Stimulated activated memory B cell treated with anti-CD40 and anti-IgM and Interleukin-4, amounts not matched to agents 10 μg/mL and 1 μg/mL and 100 μg/mL, for 72 hours (primary cell): ENCODE data around the gene AFDN.

ENCODE experiments used
- ATAC-seq: fragments of 150-1000 bp; cut with Tn5 transposase; 2 replicates; pipeline ENCODE4 v1.10.0; 2021
- H3K27ac Mint-ChIP-seq: one replicate; pipeline ENCODE4 v1.8.0; 2022; ENCODE audit warnings: mild to moderate bottlenecking, mixed read lengths
- H3K27me3 Mint-ChIP-seq: one replicate; pipeline ENCODE4 v1.8.0; 2022; ENCODE audit warnings: mixed read lengths
- H3K36me3 Mint-ChIP-seq: one replicate; pipeline ENCODE4 v1.8.0; 2022; ENCODE audit warnings: mixed read lengths
- H3K4me1 Mint-ChIP-seq: one replicate; pipeline ENCODE4 v1.8.0; 2022; ENCODE audit warnings: mixed read lengths
- H3K4me3 Mint-ChIP-seq: one replicate; pipeline ENCODE4 v1.8.0; 2022; ENCODE audit warnings: mild to moderate bottlenecking, moderate library complexity, mixed read lengths
- H3K9me3 Mint-ChIP-seq: one replicate; pipeline ENCODE4 v1.8.0; 2022; ENCODE audit warnings: mixed read lengths

The AFDN gene

DNA sequence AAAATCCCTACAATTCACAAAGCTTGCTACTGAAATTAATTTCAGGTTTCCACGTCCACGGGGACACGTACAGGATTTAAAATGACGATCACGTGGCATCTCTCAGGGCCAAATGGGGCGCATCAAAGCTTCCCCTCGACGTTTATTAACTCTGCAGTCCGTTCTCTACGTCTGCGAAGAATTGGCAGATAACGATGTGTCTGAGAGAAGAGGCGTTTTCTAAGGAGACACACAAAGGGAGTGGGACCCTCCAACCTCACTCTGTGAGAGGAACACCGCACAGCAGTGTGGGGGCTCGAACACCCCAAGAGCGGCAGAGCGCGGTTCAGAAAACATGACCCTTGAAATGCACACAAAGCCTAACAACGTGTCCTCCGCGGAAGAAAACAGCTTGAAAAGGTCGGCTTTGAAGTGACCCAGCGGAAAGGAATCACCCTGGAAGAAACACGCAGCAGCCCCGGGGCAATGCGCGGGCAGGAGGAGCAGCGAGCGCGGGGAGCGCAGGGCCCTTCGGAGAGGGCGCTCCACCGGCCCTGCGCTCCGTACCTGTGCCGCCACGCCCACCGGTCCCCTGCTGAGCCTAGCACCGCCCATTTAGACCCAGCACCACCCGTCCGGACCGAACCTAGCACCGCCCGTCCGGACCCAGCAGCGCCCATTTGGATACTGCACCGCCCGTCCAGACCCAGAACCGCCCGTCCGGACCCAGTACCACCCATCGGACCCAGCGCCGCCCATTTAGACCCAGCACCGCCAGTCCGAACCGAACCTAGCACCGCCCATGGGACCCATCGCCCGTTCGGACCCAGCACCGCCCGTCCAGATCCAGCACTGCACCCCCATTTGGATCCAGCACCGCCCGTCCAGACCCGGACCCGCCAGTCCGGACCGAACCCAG, 1.1 kb upstream of the AFDN start:
- Mint-ChIP-seq H3K27ac (peak overlapping the region; percentile 79), H3K27me3 (peaks cover 14% of the 10 kb centered on the region), H3K9me3 (no peaks in the 10 kb centered on the region), H3K36me3 (no peaks in the 10 kb centered on the region), H3K4me1 (peaks cover 31% of the 10 kb centered on the region), H3K4me3 (peak overlapping the region; percentile 89)
- peak; percentile 47 for ATAC-seq

DNA sequence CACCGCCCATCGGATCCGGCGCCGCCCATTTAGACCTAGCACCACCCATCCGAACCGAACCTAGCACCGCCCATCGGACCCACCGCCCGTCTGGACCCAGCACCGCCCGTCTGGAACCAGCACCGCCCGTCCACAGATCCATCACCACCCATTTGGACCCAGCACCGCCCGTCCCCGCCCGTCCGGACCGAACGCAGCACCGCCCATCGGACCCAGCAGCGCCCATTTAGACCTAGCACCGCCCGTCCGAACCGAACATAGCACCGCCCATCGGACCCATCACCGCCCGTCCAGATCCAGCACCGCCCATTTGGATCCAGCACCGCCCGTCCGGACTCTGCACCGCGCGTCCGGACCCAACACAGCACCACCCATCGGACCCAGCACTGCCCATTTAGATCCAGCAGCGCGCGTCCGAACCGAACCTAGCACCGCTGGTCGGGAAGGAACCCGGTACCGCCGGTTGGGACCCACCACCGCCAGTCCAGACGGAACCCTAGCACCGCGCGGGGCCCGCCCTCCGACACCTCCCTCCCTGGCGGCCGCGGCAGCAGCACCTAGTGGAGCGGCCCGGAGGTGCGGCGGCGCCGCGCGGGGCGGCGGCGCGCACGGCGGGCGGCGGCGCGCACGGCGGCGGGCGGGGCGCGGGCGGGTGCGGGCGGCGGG, 348 bp upstream of the AFDN start:
- peak; percentile 92 for ATAC-seq
- Mint-ChIP-seq H3K27ac (peak overlapping the region; percentile 79), H3K36me3 (no peaks in the 10 kb centered on the region), H3K4me1 (peaks cover 39% of the 10 kb centered on the region), H3K27me3 (peaks cover 14% of the 10 kb centered on the region), H3K4me3 (peak overlapping the region; percentile 89), H3K9me3 (no peaks in the 10 kb centered on the region)

DNA sequence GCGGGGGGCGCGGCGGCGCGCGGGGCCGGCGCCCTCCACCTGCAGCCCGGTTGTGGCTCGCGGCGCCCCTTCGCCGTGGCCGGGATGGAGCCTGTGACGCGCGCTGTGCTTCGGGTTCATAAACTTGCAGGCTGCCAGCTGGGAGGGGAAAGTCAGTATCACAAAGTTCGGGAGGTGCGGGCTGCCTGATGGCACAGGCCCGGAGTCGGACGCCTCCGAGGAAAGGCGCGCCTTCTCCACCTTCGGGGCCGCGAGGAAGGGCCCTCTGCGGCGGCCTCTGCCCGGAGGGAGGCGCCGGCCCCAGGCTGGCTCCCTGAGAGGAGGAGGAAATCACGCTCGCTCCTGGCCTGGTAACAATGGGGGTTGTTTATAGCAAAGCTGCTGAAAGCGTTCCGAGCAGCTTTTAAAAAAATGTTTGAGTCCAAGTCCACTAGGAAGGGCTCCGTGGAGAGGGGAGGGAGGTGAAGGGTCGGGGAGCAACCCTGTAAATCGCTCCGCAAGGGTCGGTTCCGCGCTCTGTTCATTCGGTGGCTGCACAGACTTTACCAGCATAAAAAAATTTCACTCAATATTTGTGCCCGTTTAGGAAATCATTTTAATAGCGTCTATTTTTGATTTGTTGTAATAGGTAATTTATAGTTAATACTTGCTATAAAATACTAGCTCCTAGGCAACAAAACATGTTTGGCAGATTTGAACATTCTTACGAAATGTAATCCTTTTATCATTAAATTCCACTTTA, 1.0 kb downstream of the AFDN start:
- peak overlapping the region; percentile 75 for H3K27ac Mint-ChIP-seq
- H3K4me3 Mint-ChIP-seq, result peak overlapping the region; percentile 87
- H3K4me1 Mint-ChIP-seq, result peaks cover 50% of the 10 kb centered on the region
- ATAC-seq, result peak; percentile 44
- H3K9me3 Mint-ChIP-seq, result no peaks in the 10 kb centered on the region
- H3K27me3 Mint-ChIP-seq, result peaks cover 14% of the 10 kb centered on the region
- H3K36me3 Mint-ChIP-seq, result no peaks in the 10 kb centered on the region

DNA sequence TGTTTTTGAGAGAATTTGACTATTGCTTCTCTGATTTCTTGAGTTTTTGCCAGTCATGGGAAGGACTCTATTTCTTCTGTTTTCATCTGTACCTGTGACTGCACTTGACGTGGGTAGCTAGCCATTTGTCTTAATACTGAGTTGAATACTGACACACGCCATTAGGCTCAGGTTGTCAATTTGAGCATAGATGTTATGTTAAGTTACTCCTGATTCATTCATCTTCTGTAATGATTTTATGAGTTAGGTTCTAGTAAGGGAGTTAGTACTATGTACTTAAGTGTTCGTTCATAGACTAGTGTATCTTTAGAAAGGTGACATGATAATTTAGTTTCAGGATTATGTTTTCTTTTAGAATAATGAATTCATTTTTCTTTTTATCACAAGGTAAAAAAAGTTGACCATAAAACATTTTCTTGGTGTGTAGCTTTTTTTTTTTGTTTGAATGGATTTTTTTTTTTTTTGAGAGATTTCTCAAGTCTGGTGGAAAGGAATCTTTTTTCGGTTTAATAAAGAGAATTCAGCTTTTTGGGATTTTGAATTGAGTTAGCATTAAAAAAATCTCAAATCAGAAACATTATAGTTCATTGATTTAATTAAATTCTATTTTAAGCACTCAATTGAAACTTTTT, 1.7 kb downstream of the AFDN start:
- H3K9me3 Mint-ChIP-seq, result no peaks in the 10 kb centered on the region
- no peaks in the 10 kb centered on the region for H3K36me3 Mint-ChIP-seq
- peak overlapping the region; percentile 87 for H3K4me3 Mint-ChIP-seq
- H3K27ac Mint-ChIP-seq, result peak overlapping the region; percentile 75
- peaks cover 14% of the 10 kb centered on the region for H3K27me3 Mint-ChIP-seq
- no peak for ATAC-seq
- peaks cover 56% of the 10 kb centered on the region for H3K4me1 Mint-ChIP-seq

DNA sequence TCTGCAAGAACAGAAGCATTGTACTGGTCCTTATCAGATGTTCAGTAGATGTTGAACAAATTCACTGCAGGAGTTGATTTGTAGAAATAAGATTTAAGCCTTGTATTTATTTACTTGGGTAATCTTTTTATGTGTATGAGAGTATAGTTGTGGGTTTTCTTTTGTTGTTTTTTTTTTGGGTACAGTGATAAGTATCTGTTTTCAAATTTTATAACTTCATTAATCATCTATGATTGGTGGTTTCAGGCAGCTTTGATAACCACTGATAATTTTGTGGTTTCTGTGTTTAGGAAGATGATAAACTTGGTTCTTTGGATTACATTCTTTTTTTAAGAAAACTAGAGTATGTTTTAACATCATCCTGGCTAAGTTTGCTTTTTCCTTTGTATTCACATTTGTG, 2.8 kb downstream of the AFDN start:
- H3K9me3 Mint-ChIP-seq, result no peaks in the 10 kb centered on the region
- H3K27ac Mint-ChIP-seq, result no peak overlapping the region
- no peak overlapping the region for H3K4me3 Mint-ChIP-seq
- ATAC-seq, result no peak
- H3K27me3 Mint-ChIP-seq, result peaks cover 14% of the 10 kb centered on the region
- no peaks in the 10 kb centered on the region for H3K36me3 Mint-ChIP-seq
- H3K4me1 Mint-ChIP-seq, result peaks cover 62% of the 10 kb centered on the region

DNA sequence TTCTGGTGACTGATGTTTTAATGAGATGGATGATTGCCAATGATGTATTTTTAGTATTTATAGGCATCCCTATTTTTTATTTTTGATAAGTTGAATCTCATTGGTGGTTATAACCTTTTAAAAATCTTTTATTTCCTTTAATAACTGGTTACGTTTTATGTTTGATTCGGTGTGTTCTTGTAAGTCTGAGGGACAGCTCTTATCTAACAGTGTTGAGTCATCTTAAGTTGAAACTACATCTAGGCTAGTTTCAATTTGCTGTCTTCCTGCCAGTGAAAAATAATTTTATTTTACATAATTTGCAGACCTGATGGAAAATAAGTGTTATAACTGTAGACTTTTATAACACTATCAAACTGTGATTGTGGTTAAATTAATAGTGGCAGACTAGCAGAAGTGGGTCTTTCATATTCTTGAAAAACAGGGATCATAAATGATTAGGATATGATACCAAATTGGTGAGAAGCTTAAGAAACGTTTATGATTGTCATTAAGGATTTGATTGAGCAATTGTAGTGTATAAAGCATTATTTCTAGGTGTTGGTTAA, 4.6 kb downstream of the AFDN start:
- Mint-ChIP-seq H3K4me3 (no peak overlapping the region), H3K27me3 (peaks cover 3% of the 10 kb centered on the region), H3K9me3 (no peaks in the 10 kb centered on the region), H3K36me3 (no peaks in the 10 kb centered on the region), H3K27ac (no peak overlapping the region), H3K4me1 (peaks cover 50% of the 10 kb centered on the region)
- no peak for ATAC-seq

DNA sequence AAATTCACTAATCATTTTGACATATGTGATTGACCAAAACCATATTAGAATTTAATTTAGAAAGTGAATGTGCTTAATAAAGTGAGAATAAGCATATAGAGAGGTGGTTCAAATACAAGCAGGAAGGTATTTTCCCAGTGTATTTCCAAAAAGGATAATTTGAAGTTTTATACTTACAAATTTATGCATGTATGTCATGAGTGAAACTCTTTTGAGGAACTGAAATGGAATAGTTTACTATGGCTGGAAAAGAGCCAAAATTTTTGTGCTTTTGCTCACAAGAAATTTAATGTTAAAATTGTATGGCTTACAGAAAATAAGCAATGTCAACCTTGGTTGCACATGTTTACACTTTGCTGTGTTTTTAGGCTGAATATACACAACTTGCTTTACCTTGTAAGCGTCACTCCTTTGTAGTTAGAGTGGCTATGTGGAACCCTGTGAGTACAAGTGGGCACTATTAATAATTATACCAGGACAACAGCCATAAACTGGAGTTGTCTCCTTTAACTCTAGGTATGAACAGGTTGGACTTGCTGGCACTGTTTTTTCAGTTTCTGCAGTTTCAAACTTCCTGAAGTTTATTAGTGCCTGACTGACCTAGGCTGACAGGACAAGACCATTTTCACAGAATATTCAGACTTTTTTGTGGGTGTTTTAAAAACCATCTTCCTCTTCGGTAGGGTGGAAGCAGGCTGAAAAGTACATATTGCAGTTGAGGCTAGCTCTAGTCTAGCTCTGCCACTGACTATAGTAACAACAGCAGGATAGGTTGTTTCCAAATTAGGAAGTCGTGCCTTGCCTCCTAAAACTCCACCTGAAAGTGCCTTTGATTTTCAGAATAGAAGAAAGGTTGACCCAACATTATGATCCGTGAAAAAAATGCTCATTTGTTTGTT, 6.0 kb downstream of the AFDN start:
- H3K27ac Mint-ChIP-seq, result peak overlapping the region; percentile 71
- H3K27me3 Mint-ChIP-seq, result no peaks in the 10 kb centered on the region
- H3K36me3 Mint-ChIP-seq, result no peaks in the 10 kb centered on the region
- H3K9me3 Mint-ChIP-seq, result no peaks in the 10 kb centered on the region
- peaks cover 44% of the 10 kb centered on the region for H3K4me1 Mint-ChIP-seq
- H3K4me3 Mint-ChIP-seq, result peak overlapping the region; percentile 60
- ATAC-seq, result peak; percentile 60

DNA sequence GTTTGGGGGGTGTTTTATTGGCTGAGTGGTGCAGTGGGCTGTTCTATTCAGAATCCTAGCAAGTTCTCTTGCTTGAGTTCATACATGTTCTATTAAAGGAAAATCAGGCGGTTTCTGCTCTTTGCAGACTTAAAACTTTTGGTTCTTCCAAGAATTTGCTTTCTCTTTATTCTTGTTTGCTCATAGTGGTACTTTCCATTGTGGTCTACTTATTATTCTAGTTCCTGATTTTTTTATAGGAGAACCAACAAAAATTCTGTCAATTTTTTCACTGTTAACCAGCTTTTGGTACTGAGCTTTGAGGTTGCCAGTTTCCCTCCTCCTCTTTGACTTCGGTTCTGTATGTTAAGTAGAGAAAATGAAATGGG, 6.7 kb downstream of the AFDN start:
- no peaks in the 10 kb centered on the region for H3K36me3 Mint-ChIP-seq
- peak overlapping the region; percentile 60 for H3K4me3 Mint-ChIP-seq
- no peaks in the 10 kb centered on the region for H3K9me3 Mint-ChIP-seq
- peaks cover 38% of the 10 kb centered on the region for H3K4me1 Mint-ChIP-seq
- H3K27me3 Mint-ChIP-seq, result no peaks in the 10 kb centered on the region
- ATAC-seq, result peak; percentile 16
- H3K27ac Mint-ChIP-seq, result peak overlapping the region; percentile 71

DNA sequence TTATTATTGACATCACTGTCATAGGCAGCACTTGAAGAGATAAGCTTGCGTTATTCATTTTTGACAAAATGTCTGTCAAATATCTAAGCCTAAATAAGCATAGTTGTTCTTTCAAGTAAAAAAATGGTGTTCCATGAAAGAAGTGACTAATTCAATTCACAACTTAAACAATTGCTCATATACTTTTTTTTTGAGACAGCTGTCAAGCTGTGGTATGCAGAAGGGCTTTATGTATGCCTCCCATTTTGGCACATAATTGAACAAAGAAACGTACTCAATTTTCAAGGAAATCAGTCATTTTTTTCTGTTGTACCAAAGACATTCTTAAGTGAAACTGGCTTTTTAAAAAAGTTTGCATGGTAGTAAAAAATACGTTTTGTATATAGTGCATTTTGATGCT, 8.5 kb downstream of the AFDN start:
- H3K27ac Mint-ChIP-seq, result no peak overlapping the region
- no peaks in the 10 kb centered on the region for H3K9me3 Mint-ChIP-seq
- no peaks in the 10 kb centered on the region for H3K36me3 Mint-ChIP-seq
- H3K4me3 Mint-ChIP-seq, result no peak overlapping the region
- peaks cover 34% of the 10 kb centered on the region for H3K4me1 Mint-ChIP-seq
- no peak for ATAC-seq
- no peaks in the 10 kb centered on the region for H3K27me3 Mint-ChIP-seq

DNA sequence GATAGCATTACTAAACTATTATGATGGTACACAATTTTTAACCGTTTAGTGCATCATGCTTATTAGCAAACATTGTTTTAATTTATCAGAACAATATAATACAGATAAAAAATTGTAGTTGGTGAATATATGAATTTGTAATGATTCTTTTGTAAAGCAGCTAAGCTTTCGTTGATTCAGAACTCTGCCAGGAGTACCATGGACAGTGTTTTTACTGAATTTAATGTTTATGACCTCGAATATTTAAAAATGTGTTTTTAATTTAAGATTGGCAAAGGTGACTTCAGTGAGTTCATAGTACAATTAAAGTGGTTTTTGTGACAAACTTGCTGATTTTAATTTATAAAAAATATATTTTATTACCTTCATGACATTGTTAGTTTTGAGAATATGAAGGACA, 10.0 kb downstream of the AFDN start:
- no peaks in the 10 kb centered on the region for H3K36me3 Mint-ChIP-seq
- H3K27me3 Mint-ChIP-seq, result no peaks in the 10 kb centered on the region
- H3K9me3 Mint-ChIP-seq, result no peaks in the 10 kb centered on the region
- H3K4me3 Mint-ChIP-seq, result no peak overlapping the region
- no peak overlapping the region for H3K27ac Mint-ChIP-seq
- H3K4me1 Mint-ChIP-seq, result peaks cover 20% of the 10 kb centered on the region
- ATAC-seq, result no peak

DNA sequence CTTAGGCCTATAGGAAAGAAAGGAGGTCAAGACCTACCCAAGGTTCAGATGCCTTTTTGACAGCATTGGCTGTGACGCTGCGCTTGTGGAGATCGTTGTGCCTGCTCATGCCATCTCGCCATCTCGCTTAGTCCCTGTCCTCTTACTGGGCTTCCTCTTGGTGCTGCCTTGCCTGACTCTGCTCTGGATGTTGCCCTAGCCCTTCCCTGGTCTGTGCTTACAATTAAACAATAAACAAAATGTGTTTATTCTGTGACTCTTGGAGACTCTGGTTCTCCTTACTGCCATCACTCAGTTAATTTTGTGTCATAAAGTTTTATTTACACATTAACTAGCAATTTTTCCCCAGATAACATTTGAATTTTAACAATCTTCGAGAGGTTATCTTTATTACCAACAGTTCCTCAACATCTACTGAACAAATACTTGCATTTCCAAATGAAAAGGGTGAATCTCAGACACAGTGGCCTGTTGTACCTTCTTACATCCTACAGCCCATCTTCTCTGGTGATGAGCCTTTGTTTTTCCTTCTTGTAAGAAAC, 11.6 kb downstream of the AFDN start:
- peaks cover 11% of the 10 kb centered on the region for H3K4me1 Mint-ChIP-seq
- H3K27me3 Mint-ChIP-seq, result no peaks in the 10 kb centered on the region
- H3K4me3 Mint-ChIP-seq, result no peak overlapping the region
- no peak for ATAC-seq
- no peaks in the 10 kb centered on the region for H3K36me3 Mint-ChIP-seq
- H3K9me3 Mint-ChIP-seq, result no peaks in the 10 kb centered on the region
- H3K27ac Mint-ChIP-seq, result no peak overlapping the region

DNA sequence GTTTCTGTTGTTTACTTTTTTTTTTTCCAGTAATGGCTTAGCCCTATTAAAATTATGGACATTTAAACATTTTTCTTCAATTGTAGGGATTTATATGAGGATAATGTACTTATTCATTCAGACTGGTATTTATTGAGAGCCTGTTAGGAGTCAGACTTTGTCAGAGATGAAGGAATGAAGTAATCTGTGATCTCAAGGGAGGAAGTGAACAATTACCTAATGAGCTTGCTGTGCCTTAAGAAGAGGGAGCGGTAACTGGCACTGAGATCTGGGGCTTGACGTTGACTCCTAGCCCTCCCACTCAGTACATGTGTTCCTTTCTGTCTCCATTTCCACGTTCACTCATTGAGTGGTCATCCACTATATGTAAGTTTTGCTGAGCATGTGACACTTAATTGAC, 12.6 kb downstream of the AFDN start:
- Mint-ChIP-seq H3K9me3 (no peaks in the 10 kb centered on the region), H3K36me3 (no peaks in the 10 kb centered on the region), H3K4me3 (no peak overlapping the region), H3K4me1 (peaks cover 11% of the 10 kb centered on the region), H3K27ac (no peak overlapping the region), H3K27me3 (no peaks in the 10 kb centered on the region)
- no peak for ATAC-seq

DNA sequence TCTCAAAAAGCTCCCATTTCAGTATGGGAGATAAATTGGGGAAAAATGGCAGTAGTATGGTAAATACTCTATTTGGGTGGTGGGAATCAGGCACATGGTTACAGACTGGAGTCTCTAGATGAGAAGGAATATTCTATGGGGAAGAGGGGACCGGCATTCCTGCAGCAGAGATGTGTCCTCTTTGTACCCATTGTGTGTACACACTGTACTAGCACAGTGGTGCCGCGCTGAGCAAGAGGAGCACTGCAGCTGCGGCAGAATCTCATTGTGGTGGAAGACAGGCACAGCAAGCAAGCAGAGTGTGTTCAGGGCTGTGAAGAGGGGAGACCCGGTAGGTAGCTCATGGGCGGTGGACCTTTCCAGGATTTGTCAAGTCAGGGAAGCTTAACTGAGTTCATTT, 13.0 kb downstream of the AFDN start:
- H3K27me3 Mint-ChIP-seq, result no peaks in the 10 kb centered on the region
- no peak overlapping the region for H3K4me3 Mint-ChIP-seq
- H3K27ac Mint-ChIP-seq, result no peak overlapping the region
- no peaks in the 10 kb centered on the region for H3K36me3 Mint-ChIP-seq
- no peaks in the 10 kb centered on the region for H3K9me3 Mint-ChIP-seq
- ATAC-seq, result no peak
- peaks cover 10% of the 10 kb centered on the region for H3K4me1 Mint-ChIP-seq

DNA sequence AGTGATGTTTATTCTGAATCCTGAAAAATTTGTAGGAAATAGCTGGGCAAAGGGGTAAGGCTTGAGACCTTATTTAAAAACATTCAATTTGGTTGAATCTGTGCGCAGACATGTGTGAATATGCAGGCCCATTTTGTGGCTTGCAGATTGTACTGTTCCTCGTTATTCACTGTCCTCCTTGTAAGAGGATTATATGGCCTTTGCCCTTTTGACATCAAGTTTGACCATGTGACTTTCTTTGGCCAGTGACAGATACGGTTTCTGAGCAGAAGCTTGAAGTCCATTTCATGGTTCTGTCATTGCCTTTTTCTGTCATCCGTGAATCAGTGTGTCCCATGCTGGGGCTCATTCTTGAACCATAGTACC, 13.4 kb downstream of the AFDN start:
- H3K4me1 Mint-ChIP-seq, result peaks cover 10% of the 10 kb centered on the region

More for the DNA sequence above, 13.4 kb downstream of the AFDN start:
- Mint-ChIP-seq H3K9me3 (no peaks in the 10 kb centered on the region), H3K27ac (no peak overlapping the region), H3K36me3 (no peaks in the 10 kb centered on the region), H3K4me3 (no peak overlapping the region), H3K27me3 (no peaks in the 10 kb centered on the region)
- no peak for ATAC-seq
